Neuronal stem cell (in vitro differentiated cells): ENCODE measurements around the gene MAD1L1.

Experiments
- DNase-seq: peaks from one replicate; pipeline ENCODE4 v3.0.0-alpha.2; 2013; ENCODE audit warnings: low spot score
- H2AFZ ChIP-seq: one replicate; pipeline ENCODE4 v1.6.1; 2013; ENCODE audit warnings: mild to moderate bottlenecking, low read length, inconsistent platforms
- H2AK5ac ChIP-seq: 2 replicates; pipeline ENCODE4 v1.6.1; 2013; ENCODE audit warnings: low read depth, mild to moderate bottlenecking, inconsistent platforms, low read length, moderate library complexity, mixed read lengths
- H2BK120ac ChIP-seq: 2 replicates; pipeline ENCODE4 v1.6.1; 2013; ENCODE audit warnings: low read depth, mild to moderate bottlenecking, inconsistent platforms, low read length, moderate library complexity, mixed read lengths
- H2BK12ac ChIP-seq: one replicate; pipeline ENCODE4 v1.6.1; 2013; ENCODE audit warnings: low read length, inconsistent platforms
- H2BK15ac ChIP-seq: 2 replicates; pipeline ENCODE4 v1.6.1; 2013; ENCODE audit warnings: mild to moderate bottlenecking, low read length, inconsistent platforms, mixed read lengths
- H2BK5ac ChIP-seq: one replicate; pipeline ENCODE4 v1.6.1; 2013; ENCODE audit warnings: inconsistent platforms, mild to moderate bottlenecking, low read length, moderate library complexity
- H3K14ac ChIP-seq: one replicate; pipeline ENCODE4 v1.6.1; 2013; ENCODE audit warnings: low read length, inconsistent platforms
- H3K18ac ChIP-seq: 2 replicates; pipeline ENCODE4 v1.6.1; 2013; ENCODE audit warnings: low read length, inconsistent platforms
- H3K23ac ChIP-seq: 2 replicates; pipeline ENCODE4 v1.6.1; 2013; ENCODE audit warnings: low read depth, mild to moderate bottlenecking, mixed read lengths, low read length, inconsistent platforms; ENCODE audit not compliant: poor library complexity
- H3K27ac ChIP-seq: replicated peaks from 3 replicates; pipeline ENCODE4 v1.5.1; 2013; ENCODE audit warnings: low read length, inconsistent platforms
- H3K27me3 ChIP-seq, 3 experiments: 2 replicates each; pipeline ENCODE4 v1.6.1; 2013; ENCODE audit warnings: low read length in 3 of 3, mild to moderate bottlenecking in 2 of 3, inconsistent platforms in 1 of 3, low read depth in 1 of 3, mixed read lengths in 1 of 3, moderate library complexity in 1 of 3; ENCODE audit not compliant: control insufficient read depth in 3 of 3, insufficient read depth in 3 of 3
- H3K36me3 ChIP-seq, 2 donors: replicated peaks in 1 of 2; 2 replicates each; pipeline ENCODE4 v1.6.1; 2013; ENCODE audit warnings: low read length in 2 of 2; ENCODE audit not compliant: control insufficient read depth in 2 of 2, insufficient read depth in 2 of 2
- H3K4ac ChIP-seq: 2 replicates; pipeline ENCODE4 v1.6.1; 2013; ENCODE audit warnings: inconsistent platforms, mild to moderate bottlenecking, low read length, moderate library complexity
- H3K4me1 ChIP-seq, 2 donors: 1 replicate in 1 of 2; 2 replicates in 1 of 2; pipeline ENCODE4 v1.6.1; 2013; ENCODE audit warnings: low read length in 2 of 2, low read depth in 1 of 2; ENCODE audit not compliant: control insufficient read depth in 2 of 2, insufficient read depth in 1 of 2
- H3K4me2 ChIP-seq: one replicate; pipeline ENCODE4 v1.6.1; 2013; ENCODE audit warnings: mild to moderate bottlenecking, low read length, inconsistent platforms; ENCODE audit not compliant: insufficient read depth, poor library complexity, severe bottlenecking
- H3K4me3 ChIP-seq, 2 donors: 2 replicates each; pipeline ENCODE4 v1.5.1; 2013; ENCODE audit warnings: low read length in 2 of 2, mild to moderate bottlenecking in 2 of 2, inconsistent platforms in 1 of 2, moderate library complexity in 1 of 2
- H3K79me1 ChIP-seq: one replicate; pipeline ENCODE4 v1.6.1; 2013; ENCODE audit warnings: low read depth, mild to moderate bottlenecking, inconsistent platforms, low read length, moderate library complexity
- H3K9ac ChIP-seq: one replicate; pipeline ENCODE4 v1.6.1; 2013; ENCODE audit warnings: mild to moderate bottlenecking, low read depth, low read length, inconsistent platforms; ENCODE audit not compliant: poor library complexity
- H3K9me3 ChIP-seq, 2 donors: replicated peaks in 1 of 2; 2 replicates each; pipeline versions ENCODE3 to v1.6.1; 2013; ENCODE audit warnings: low read length in 2 of 2, mild to moderate bottlenecking in 2 of 2, inconsistent platforms in 1 of 2, low read depth in 1 of 2, mixed read lengths in 1 of 2, moderate library complexity in 1 of 2; ENCODE audit not compliant: control insufficient read depth in 2 of 2, insufficient read depth in 1 of 2
- H4K8ac ChIP-seq: one replicate; pipeline ENCODE4 v1.6.1; 2013; ENCODE audit warnings: low read depth, mild to moderate bottlenecking, inconsistent platforms, low read length, moderate library complexity
- H4K91ac ChIP-seq: one replicate; pipeline ENCODE4 v1.6.1; 2013; ENCODE audit warnings: low read length, low read depth, mild to moderate bottlenecking, inconsistent platforms; ENCODE audit not compliant: poor library complexity
- WGBS, 2 donors: extraction: QIAGEN DNeasy Blood & Tissue Kit; methylation state at CpG; one replicate each; pipeline ENCODE4 v1.1.7; 2013; ENCODE audit warnings: missing lambda C conversion rate in 2 of 2, mixed read lengths in 1 of 2; ENCODE audit not compliant: insufficient read length in 2 of 2, insufficient replicate concordance in 1 of 2; ENCODE audit errors: extremely low coverage in 2 of 2; 5-methylcytosine and 5-hydroxymethylcytosine counted together

The MAD1L1 gene

DNA sequence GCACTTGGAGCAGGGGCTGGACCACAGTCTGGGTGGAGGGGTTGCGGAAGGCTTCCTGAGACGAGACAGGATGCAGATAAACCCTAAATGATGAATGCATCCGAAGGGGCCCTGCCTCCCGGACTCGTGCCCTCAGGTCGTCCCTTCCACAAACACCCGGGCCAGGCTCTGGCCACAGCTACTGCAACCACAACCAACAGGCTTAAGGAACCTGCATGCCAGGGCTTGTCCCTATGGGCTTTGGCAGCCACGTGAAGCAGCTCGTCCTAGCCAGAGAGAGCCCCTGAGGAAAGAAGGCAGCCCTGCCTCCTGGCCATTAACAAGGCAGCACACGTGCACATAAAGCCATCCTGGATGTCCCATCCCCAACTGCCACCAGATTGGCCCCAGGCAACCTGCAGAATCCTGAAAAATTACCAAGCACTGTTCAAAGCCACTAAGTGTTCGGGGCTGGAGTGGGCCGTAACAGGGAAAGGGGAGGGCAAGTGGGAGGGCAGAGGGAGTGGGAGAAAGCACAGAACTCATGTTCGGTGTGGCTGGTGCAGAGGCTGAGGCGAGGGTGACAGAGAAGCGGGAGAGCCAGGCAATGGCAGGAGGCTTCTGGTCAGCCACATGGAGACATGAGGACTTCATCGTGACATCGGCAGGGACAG lies 62.7 kb downstream of the MAD1L1 start:
- peaks cover 10 to 17% of the 10 kb centered on the region in 2 donors for H3K4me1 ChIP-seq
- H2AFZ ChIP-seq: no peak overlapping the region
- H3K23ac ChIP-seq: peak overlapping the region; percentile 80
- H3K79me1 ChIP-seq: peaks cover 4% of the 10 kb centered on the region
- no peak overlapping the region for H3K4me3 ChIP-seq
- peaks cover 3 to 6% of the 10 kb centered on the region in 2 donors for H3K9me3 ChIP-seq
- H2BK120ac ChIP-seq: no peak overlapping the region
- H3K18ac ChIP-seq: peak overlapping the region; percentile 89
- H3K27me3 ChIP-seq: no peaks in the 10 kb centered on the region
- peak overlapping the region; percentile 50 for H3K9ac ChIP-seq
- H3K4me2 ChIP-seq: no peak overlapping the region
- no CpG with 5 or more reads among the region's 17 CpGs for WGBS, 2 donors
- no peak overlapping the region for H2BK15ac ChIP-seq
- peak overlapping the region; percentile 85 for H2BK5ac ChIP-seq
- H3K14ac ChIP-seq: no peak overlapping the region
- no peak overlapping the region for H2BK12ac ChIP-seq
- H4K8ac ChIP-seq: no peak overlapping the region
- no peak overlapping the region for H3K4ac ChIP-seq
- H4K91ac ChIP-seq: peak overlapping the region; percentile 19
- peak overlapping the region; percentile 57 for H2AK5ac ChIP-seq
- peak overlapping the region; percentile 35 for H3K27ac ChIP-seq
- H3K36me3 ChIP-seq: peaks cover 16 to 32% of the 10 kb centered on the region in 2 donors
- DNase-seq: no peak

DNA sequence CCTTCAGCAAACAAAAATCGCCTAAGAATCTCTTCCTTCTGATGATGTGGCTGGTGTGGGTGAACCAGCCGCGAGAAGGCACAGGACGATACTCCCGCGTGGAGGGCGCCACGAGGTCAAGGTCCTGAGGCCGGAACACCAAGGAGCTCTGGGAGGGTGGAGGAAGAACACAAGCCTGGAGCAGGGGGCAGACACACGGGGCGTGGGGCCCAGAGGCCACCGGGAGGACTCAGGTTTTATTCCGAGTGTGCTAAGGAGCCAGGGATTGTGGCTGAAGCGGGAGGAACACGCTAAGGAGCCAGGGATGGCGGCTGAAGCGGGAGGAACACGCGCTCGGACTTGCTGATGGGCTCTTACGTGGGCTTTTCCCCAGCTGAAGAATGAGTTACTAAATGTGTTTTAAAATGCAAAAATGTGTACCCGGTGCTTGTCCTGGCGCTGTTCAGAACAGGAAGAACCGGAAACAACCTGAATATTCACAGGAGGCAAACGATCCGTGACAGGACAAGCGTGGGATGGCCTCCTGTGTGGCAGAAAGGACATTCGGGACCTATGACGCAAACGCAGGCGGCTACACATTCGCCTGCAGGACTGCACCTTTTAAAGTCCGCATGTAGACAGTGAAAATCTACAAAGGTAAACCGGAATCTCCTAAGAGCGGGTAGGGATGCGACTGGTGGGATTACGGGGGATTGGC lies 64.0 kb downstream of the MAD1L1 start:
- H4K91ac ChIP-seq: no peak overlapping the region
- H3K4me2 ChIP-seq: no peak overlapping the region
- no peak for DNase-seq

GRCh38 chr7:2166625-2167280 lies 66.0 kb downstream of the MAD1L1 start:
- peak overlapping the region; percentile 77 for H2BK120ac ChIP-seq
- peak overlapping the region; percentile 61 for H3K23ac ChIP-seq
- no peak overlapping the region for H3K4ac ChIP-seq
- H3K18ac ChIP-seq: peak overlapping the region; percentile 36
- no peak overlapping the region for H4K91ac ChIP-seq
- H3K27ac ChIP-seq: no peak overlapping the region
- no peaks in the 10 kb centered on the region for H3K27me3 ChIP-seq
- peaks cover 11 to 19% of the 10 kb centered on the region in 2 donors for H3K36me3 ChIP-seq
- H2BK5ac ChIP-seq: no peak overlapping the region
- H3K9me3 ChIP-seq: peaks cover 2 to 3% of the 10 kb centered on the region in 2 donors
- H3K9ac ChIP-seq: peak overlapping the region; percentile 55
- DNase-seq: no peak
- no peak overlapping the region for H2AFZ ChIP-seq
- H4K8ac ChIP-seq: no peak overlapping the region
- H3K14ac ChIP-seq: no peak overlapping the region
- peaks cover 12 to 16% of the 10 kb centered on the region in 2 donors for H3K4me1 ChIP-seq
- H2AK5ac ChIP-seq: no peak overlapping the region
- no peak overlapping the region for H3K4me3 ChIP-seq
- peaks cover 7% of the 10 kb centered on the region for H3K79me1 ChIP-seq
- no CpG with 5 or more reads among the region's 25 CpGs for WGBS, 2 donors
- no peak overlapping the region for H3K4me2 ChIP-seq
- no peak overlapping the region for H2BK15ac ChIP-seq
- H2BK12ac ChIP-seq: no peak overlapping the region

More for the DNA sequence above, 64.0 kb downstream of the MAD1L1 start:
- H3K9ac ChIP-seq: no peak overlapping the region
- H3K27ac ChIP-seq: no peak overlapping the region
- peaks cover 10 to 16% of the 10 kb centered on the region in 2 donors for H3K4me1 ChIP-seq
- peaks cover 2 to 3% of the 10 kb centered on the region in 2 donors for H3K9me3 ChIP-seq
- no peak overlapping the region for H4K8ac ChIP-seq
- H2BK15ac ChIP-seq: no peak overlapping the region
- H2BK12ac ChIP-seq: no peak overlapping the region
- peaks cover 7% of the 10 kb centered on the region for H3K79me1 ChIP-seq
- no peak overlapping the region for H3K14ac ChIP-seq
- H3K36me3 ChIP-seq: peaks cover 13 to 19% of the 10 kb centered on the region in 2 donors
- H3K27me3 ChIP-seq: no peaks in the 10 kb centered on the region
- no peak overlapping the region for H3K18ac ChIP-seq
- H3K4me3 ChIP-seq: no peak overlapping the region
- no peak overlapping the region for H2AK5ac ChIP-seq
- no peak overlapping the region for H2BK120ac ChIP-seq
- no peak overlapping the region for H2BK5ac ChIP-seq
- no peak overlapping the region for H3K23ac ChIP-seq
- no CpG with 5 or more reads among the region's 37 CpGs for WGBS, 2 donors
- H3K4ac ChIP-seq: no peak overlapping the region
- H2AFZ ChIP-seq: no peak overlapping the region
